Neuron (in vitro differentiated cells): Measurements from ENCODE around the gene VWC2.
"Not testable (repeated sequence)": the region's sequence is repeated elsewhere in the genome, so short reads cannot be mapped to it uniquely, and the experiment has no call there.

Experiments
- H2AFZ ChIP-seq: one replicate; pipeline ENCODE4 v1.6.1; 2013; ENCODE audit warnings: low read depth, mild to moderate bottlenecking, inconsistent platforms, low read length, moderate library complexity
- H3K27me3 ChIP-seq: one replicate; pipeline ENCODE4 v1.6.1; 2013; ENCODE audit warnings: low read length; ENCODE audit not compliant: insufficient read depth
- H3K36me3 ChIP-seq: one replicate; pipeline ENCODE4 v1.6.1; 2013; ENCODE audit warnings: low read length; ENCODE audit not compliant: insufficient read depth
- H3K4me1 ChIP-seq: one replicate; pipeline ENCODE4 v1.6.1; 2013; ENCODE audit warnings: low read length; ENCODE audit not compliant: insufficient read depth
- H3K4me3 ChIP-seq: 2 replicates; pipeline ENCODE4 v1.5.1; 2013; ENCODE audit warnings: mild to moderate bottlenecking, low read length, moderate library complexity
- H3K9me3 ChIP-seq: one replicate; pipeline ENCODE4 v1.6.1; 2013; ENCODE audit warnings: low read length

VWC2 gene

DNA sequence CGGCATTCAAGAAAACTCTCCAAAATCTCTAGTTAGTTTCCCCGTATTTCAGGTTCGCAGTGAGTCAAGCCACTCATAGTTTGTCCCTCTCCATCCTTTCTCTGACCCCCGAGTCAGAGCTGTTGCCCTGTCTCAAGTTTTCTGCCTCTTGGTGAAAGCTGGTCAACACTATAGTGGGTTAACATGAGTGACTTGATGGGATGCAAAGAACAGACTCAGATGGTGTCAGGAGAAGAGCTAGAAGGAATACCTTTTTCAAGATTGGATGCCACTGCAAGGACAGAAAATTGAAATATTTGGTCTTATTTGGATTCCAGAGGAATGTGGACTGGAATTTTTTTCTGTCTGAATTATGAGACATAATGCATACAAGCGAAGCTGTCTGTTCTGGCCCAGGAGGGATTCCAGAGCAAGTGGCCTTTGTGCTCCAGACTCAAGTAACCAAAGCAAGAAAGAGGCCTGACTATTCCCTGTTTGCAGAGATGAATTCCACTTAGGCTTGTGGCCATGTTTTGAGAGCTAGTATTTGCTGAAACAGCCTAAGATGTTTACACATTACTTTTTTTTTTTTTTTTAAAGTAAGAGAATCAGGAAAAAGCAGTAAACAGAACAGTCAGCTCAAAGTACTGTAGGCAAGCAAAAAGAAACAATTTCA lies 67.4 kb downstream of the VWC2 start:
- Histone ChIP-seq H3K4me3 (no peak overlapping the region), H3K27me3 (no peaks in the 10 kb centered on the region), H3K36me3 (no peaks in the 10 kb centered on the region), H3K4me1 (no peaks in the 10 kb centered on the region), H3K9me3 (no peaks in the 10 kb centered on the region), H2AFZ (no peak overlapping the region)

DNA sequence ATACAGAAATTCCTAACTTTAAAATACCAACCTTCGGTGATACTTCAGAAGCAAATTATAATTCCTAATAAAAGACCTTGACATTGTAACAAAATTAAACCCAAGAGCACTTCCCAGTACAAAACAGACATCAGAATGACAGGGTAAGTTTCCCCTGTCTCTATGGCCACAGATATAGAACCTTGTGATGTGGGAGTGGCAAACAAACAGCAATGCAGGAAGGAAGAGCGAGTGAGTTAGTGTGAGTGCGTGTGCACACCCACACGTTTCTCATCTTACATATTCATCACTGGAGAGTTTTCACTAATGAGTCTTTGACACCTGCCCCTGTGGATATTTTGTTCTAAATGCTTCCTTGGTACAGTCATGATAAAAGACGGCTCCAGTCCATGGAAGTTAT lies 72.2 kb downstream of the VWC2 start:
- H3K27me3 ChIP-seq: no peaks in the 10 kb centered on the region
- H3K36me3 ChIP-seq: no peaks in the 10 kb centered on the region
- no peak overlapping the region for H3K4me3 ChIP-seq
- H3K9me3 ChIP-seq: no peaks in the 10 kb centered on the region
- H3K4me1 ChIP-seq: no peaks in the 10 kb centered on the region
- H2AFZ ChIP-seq: no peak overlapping the region

DNA sequence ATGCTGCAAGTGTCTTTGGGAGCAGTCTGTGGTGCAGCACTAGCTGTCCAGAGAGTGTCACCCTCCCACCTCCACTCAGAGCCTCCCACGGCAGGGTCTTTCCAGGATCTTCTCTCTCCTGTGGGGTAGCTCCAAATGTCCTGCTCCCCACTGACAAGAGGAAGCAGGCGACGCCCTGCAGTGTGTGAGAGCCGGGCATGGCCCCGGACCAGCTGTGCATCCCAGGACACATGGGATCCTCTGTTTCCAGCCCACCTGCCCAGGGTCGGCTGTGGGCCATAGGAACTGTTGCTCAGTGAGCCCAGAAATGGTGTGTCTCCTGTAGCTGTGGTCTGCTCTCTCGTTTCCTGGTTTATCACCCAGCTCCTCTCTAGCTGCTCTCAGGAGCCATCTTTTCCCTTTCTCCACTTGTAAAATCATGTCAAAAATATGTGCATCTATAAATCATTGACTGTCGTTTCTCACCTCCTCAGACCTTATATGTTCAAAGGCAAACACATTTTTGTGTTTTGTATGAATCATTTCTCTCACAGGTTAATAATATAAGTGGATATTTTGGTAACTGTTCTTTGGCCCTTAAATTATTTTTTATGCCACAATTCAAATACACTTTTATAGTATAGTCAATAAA lies 74.9 kb downstream of the VWC2 start:
- no peak overlapping the region for H2AFZ ChIP-seq

DNA sequence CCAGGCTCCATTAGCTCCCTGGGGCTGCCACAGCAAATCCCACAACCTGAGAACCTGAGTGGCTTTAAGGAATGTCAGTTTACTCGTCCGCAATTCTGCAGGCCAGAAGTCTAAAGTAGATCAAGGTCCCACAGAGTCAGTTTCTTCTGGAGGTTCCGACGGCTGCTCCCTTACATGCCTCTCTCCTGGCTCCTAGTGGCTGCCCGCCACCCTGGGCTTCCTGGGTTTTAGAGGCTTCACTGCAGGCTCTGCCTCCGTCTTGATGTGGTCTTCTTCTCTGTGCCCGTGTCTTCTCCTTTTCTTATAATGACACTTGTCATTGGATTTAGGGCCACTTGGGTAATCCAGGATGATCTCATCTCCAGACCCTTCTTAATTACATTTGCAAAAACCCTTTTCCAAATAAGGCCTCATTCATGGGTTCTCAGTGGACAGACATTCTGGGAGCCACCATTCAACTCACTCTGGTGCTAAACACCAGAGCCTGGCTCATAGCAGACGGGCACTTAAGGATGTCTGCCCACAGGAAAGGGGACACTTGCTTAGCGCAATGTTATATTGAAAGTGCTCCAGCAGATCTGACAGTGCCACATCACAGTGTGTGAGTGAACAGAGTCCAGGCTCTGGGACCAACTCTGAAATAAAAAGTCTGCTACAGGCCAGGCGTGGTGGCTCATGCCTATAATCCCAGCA lies 77.6 kb downstream of the VWC2 start:
- H2AFZ ChIP-seq: no peak overlapping the region
- H3K36me3 ChIP-seq: no peaks in the 10 kb centered on the region
- no peaks in the 10 kb centered on the region for H3K9me3 ChIP-seq
- no peaks in the 10 kb centered on the region for H3K4me1 ChIP-seq
- no peak overlapping the region for H3K4me3 ChIP-seq
- no peaks in the 10 kb centered on the region for H3K27me3 ChIP-seq

More for the DNA sequence above, 74.9 kb downstream of the VWC2 start:
- Histone ChIP-seq H3K36me3 (no peaks in the 10 kb centered on the region), H3K27me3 (no peaks in the 10 kb centered on the region), H3K4me1 (no peaks in the 10 kb centered on the region), H3K9me3 (no peaks in the 10 kb centered on the region), H3K4me3 (no peak overlapping the region)

DNA sequence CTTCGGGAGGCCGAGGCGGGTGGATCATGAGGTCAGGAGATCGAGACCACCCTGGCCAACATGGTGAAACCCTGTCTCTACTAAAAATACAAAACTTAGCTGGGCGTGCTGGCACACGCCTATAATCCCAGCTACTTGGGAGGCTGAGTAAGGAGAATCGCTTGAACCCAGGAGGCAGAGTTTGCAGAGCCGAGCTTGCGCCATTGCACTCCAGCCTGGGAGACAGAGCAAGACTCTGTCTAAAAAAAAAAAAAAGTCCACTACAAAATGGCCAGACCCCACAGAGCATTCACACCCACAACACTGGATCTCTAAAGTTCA lies 78.1 kb downstream of the VWC2 start:
- H3K9me3 ChIP-seq, H3K27me3 ChIP-seq, H2AFZ ChIP-seq, H3K4me1 ChIP-seq, H3K4me3 ChIP-seq, H3K36me3 ChIP-seq: not testable (repeated sequence)

DNA sequence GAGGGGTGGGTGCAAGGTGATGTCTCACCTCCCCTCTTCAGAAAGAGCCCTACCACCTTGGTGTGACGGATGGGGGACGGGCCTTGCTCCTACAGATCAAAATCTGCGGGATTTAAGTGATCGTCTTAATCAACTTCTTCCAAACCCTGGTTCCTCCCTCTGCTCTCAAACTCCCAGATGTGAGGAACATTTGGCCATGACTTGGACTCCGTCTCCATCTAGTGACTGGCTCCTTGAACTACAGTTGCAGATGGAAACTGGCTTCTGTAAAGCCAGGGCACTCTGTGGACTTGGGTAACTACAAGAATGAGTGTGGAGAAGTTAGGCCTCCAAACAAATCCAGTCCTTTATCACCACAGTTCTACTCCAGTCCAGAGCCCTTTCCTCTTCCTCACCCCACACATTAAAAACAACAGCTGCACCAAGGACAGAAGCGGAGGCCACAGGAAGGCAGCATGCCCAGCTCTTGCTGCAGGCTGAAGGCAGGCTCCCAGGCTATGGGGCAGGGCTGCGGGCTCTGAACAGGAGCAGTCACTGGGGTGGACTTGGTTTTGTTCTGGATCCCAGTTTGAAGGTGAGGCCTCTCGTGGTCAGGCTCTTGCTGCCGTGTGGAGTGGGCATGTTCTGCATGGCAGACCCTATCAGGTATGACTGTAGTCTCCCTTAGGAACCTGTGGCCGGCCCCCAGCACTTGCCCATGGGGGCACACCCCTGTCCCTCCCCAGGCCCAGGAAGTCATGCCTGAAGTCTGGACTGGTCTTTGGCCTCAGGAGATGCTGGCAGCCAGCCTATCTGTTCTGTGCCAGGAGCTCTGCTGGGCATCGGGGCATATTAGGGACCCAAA lies 79.4 kb downstream of the VWC2 start:
- no peaks in the 10 kb centered on the region for H3K4me1 ChIP-seq
- no peak overlapping the region for H3K4me3 ChIP-seq
- no peaks in the 10 kb centered on the region for H3K9me3 ChIP-seq
- no peaks in the 10 kb centered on the region for H3K36me3 ChIP-seq
- no peak overlapping the region for H2AFZ ChIP-seq
- no peaks in the 10 kb centered on the region for H3K27me3 ChIP-seq

DNA sequence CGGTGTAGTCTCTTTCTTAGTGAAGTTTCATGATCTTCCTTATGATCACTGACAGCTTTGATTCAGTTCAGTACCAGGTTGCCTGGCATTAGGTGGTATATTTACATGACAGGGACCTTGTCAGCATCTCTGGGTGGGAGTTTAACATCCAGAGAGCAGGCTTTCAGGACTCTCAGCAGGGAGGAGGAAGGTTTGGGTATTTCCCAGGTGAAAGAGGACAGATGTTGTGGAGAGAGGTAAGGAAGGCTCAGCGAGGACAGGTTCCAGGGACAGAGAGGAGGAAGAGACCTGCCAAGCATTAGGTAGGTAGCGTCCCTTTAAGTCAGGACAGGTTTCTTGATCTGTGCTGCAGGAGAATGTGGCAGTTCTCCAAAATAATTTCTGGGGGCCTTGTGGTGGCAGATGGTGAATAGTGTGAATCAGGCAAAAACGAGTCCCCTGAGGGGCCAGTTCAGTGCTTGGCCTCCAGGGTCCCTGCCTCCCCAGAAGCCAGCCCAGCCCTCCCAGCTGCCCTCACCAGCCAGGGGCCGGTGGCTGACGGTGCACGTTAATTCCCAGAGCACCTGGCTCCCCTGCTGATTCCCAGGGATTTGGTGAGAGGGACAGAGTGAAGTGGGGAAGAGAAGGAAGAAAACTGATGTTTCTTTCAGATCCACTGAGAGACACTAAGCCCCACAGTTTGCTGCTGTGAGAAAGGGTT lies 82.0 kb downstream of the VWC2 start:
- Histone ChIP-seq H3K4me1 (no peaks in the 10 kb centered on the region), H3K27me3 (no peaks in the 10 kb centered on the region), H3K9me3 (no peaks in the 10 kb centered on the region), H3K36me3 (no peaks in the 10 kb centered on the region), H3K4me3 (no peak overlapping the region), H2AFZ (no peak overlapping the region)

DNA sequence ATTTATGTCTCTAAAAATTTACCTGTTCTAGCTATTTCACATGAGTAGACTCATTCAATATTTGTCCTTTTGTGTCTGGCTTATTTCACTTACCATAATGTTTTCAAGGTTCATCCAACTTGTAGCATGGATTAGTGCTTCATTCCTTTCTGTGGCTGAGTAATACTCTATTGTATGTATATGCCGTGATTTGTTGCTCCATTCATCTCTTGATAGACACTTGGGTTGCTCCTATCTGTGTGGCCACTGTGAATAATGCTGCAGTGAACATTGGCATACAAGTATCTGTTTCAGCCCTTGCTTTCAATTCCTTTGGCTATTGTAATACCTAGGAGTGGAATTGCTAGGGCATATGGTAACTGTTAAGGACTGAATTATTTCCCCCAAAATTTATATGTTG lies 86.9 kb downstream of the VWC2 start:
- Histone ChIP-seq H2AFZ (no peak overlapping the region), H3K36me3 (no peaks in the 10 kb centered on the region), H3K4me3 (no peak overlapping the region)

DNA sequence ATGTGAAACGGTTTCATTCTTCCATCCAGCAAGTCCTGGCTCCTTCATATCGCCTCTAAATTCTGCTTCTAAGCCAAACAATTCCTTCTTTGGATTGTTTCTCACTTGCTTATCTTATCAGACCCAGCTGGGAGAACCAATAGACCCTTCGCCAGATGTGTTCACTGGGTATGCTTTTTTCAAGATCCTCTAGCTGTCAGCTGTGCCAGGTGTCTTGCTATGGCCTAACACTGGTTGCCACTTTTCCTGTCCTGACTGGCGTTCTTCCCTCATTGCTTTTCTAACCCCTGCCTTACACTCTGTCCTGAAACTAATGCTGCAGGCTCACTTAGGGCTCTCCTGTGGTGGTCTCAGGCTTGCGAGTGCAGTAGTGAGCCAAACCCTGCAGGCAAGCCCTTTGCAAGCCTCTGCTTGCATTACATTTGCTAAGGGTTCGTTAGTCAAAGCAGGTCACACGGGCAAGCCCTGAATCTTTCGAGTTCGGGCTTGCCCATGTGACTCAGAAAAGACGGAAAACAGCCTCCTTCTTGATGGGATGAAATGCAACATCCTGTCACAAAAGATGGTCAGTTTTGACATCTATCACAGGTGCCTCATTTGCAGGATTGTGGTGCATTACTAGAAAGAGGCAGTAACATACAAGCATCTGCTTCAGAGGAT lies 92.8 kb downstream of the VWC2 start:
- no peak overlapping the region for H2AFZ ChIP-seq
- H3K4me3 ChIP-seq: no peak overlapping the region
- no peaks in the 10 kb centered on the region for H3K4me1 ChIP-seq
- no peaks in the 10 kb centered on the region for H3K9me3 ChIP-seq
- H3K36me3 ChIP-seq: no peaks in the 10 kb centered on the region
- H3K27me3 ChIP-seq: no peaks in the 10 kb centered on the region

More for the DNA sequence above, 86.9 kb downstream of the VWC2 start:
- no peaks in the 10 kb centered on the region for H3K27me3 ChIP-seq
- no peaks in the 10 kb centered on the region for H3K9me3 ChIP-seq
- H3K4me1 ChIP-seq: no peaks in the 10 kb centered on the region

DNA sequence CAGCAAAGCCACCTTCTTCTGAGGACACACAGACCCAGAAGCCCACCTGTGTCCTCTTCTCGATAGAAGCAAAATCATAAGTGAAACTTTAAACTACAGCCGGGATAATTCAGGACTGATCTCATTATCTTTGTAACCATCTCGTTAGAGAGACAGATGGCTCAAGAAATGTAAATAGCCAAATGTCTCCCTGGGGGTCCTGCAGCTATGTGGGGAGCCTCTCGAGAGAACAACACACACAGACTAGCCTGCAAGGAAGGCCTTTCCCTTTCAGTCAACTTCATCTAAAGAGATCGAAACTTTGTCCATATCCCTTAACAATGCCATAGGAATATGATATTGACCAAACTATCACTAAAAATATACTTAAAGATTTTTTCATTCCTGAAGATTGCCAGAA lies 93.5 kb downstream of the VWC2 start:
- H3K4me3 ChIP-seq: no peak overlapping the region
- H3K9me3 ChIP-seq: no peaks in the 10 kb centered on the region
- H3K4me1 ChIP-seq: no peaks in the 10 kb centered on the region
- no peaks in the 10 kb centered on the region for H3K27me3 ChIP-seq
- no peaks in the 10 kb centered on the region for H3K36me3 ChIP-seq
- H2AFZ ChIP-seq: no peak overlapping the region

DNA sequence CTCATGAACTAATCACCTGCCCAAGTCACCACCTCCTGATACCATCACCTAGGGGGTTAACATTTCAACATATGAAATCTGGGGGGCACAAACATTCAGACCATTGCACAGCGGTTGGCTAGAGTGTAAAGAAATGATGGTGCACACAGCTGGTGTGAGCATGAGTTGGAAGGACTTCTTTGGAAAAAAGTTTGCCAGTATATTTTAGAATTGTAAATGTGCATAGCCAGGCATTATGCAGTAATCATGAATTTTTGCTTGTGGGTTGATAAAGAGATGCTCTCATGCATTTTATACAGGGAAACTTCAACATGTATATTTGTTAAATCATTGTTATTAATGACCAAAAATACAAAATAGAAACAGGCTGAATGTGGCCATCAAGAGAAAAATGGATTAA lies 100.0 kb downstream of the VWC2 start:
- no peaks in the 10 kb centered on the region for H3K4me1 ChIP-seq
- H3K27me3 ChIP-seq: no peaks in the 10 kb centered on the region
- H3K36me3 ChIP-seq: no peaks in the 10 kb centered on the region
- no peak overlapping the region for H3K4me3 ChIP-seq
- H2AFZ ChIP-seq: no peak overlapping the region
- no peaks in the 10 kb centered on the region for H3K9me3 ChIP-seq

DNA sequence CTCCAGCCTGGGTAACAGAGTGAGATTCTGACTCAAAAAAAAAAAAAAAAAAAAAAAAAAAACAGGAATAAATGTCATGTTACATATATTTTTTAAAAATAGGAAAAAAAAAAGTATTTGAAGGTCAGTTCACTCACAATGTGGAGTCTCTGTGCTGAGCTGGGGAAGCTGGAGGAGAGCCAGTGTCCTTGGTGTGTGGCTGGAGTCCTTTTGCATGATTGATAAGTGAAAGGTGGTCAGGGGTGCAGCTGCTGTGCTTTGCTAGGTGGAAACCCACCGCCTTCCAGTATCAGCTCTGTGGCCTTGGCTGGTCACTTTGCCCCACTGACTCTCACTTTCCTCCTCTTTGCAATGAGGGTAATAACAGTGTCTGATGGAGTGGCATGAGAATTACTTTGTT lies 101.9 kb downstream of the VWC2 start:
- Histone ChIP-seq H3K4me1 (no peaks in the 10 kb centered on the region), H3K4me3 (no peak overlapping the region), H3K36me3 (no peaks in the 10 kb centered on the region), H2AFZ (no peak overlapping the region), H3K27me3 (no peaks in the 10 kb centered on the region), H3K9me3 (no peaks in the 10 kb centered on the region)
